GM18517 (cell line): ENCODE measurements around the gene EHBP1.

ENCODE experiments used
- ATAC-seq: cut with Tn5 transposase; IDR thresholded peaks from one replicate; pipeline ENCODE4 v1.9.1; 2021; ENCODE audit warnings: mild to moderate bottlenecking, moderate library complexity; ENCODE audit not compliant: unreplicated experiment

EHBP1 gene

GRCh38 chr2:62812921-62813825 is 107.7 kb downstream of the EHBP1 start:
- ATAC-seq = no peak

GRCh38 chr2:62814123-62814522 is 108.6 kb downstream of the EHBP1 start:
- no peak for ATAC-seq

- ATAC-seq = no peak
Observed at GRCh38 chr2:62817348-62817747, 111.8 kb downstream of the EHBP1 start.

GRCh38 chr2:62817995-62818713 is 112.6 kb downstream of the EHBP1 start:
- ATAC-seq = no peak

GRCh38 chr2:62822549-62822948 is 117.0 kb downstream of the EHBP1 start:
- ATAC-seq = no peak

GRCh38 chr2:62824388-62824787 is 118.9 kb downstream of the EHBP1 start:
- no peak for ATAC-seq

- no peak for ATAC-seq
Observed at GRCh38 chr2:62826141-62826540, 120.6 kb downstream of the EHBP1 start.

- no peak for ATAC-seq
Observed at GRCh38 chr2:62826953-62827675, 121.6 kb downstream of the EHBP1 start.

GRCh38 chr2:62831729-62832128 is 126.2 kb downstream of the EHBP1 start:
- no peak for ATAC-seq

GRCh38 chr2:62844311-62845090 is 139.0 kb downstream of the EHBP1 start:
- no peak for ATAC-seq

- ATAC-seq = no peak
Observed at GRCh38 chr2:62845256-62845655, 139.7 kb downstream of the EHBP1 start.

GRCh38 chr2:62852254-62852653 is 146.7 kb downstream of the EHBP1 start:
- no peak for ATAC-seq

- ATAC-seq = no peak
Observed at GRCh38 chr2:62854600-62855514, 149.3 kb downstream of the EHBP1 start.

- no peak for ATAC-seq
Observed at GRCh38 chr2:62856228-62857040, 150.9 kb downstream of the EHBP1 start.

- no peak for ATAC-seq
Observed at GRCh38 chr2:62857139-62857931, 151.8 kb downstream of the EHBP1 start.

- ATAC-seq = no peak
Observed at GRCh38 chr2:62858231-62858832, 152.8 kb downstream of the EHBP1 start.

GRCh38 chr2:62868947-62869346 is 163.4 kb downstream of the EHBP1 start:
- ATAC-seq = no peak

- ATAC-seq = no peak
Observed at GRCh38 chr2:62870966-62871365, 165.5 kb downstream of the EHBP1 start.
